ENCODE data around the gene DPP10.

Gene DPP10

DNA sequence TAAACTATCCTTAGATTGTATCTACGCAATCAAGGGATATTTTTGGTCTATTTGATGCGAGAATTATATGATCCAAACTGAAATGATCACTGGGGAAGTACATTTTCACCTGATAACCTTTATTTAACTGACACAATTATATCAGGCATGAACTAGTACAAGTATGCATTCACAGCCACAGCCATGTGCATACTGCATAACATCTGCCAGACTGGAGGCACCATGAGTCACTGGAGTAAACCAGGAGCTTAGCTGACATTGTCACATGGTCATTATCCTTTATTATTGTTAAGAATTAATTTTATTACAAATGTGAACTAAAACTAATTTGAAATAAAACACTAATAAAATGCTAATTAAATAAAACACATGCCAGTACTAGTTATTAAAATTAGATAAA lies 1127.1 kb downstream of the DPP10 start:
- TF ChIP-seq, protein P1, sequence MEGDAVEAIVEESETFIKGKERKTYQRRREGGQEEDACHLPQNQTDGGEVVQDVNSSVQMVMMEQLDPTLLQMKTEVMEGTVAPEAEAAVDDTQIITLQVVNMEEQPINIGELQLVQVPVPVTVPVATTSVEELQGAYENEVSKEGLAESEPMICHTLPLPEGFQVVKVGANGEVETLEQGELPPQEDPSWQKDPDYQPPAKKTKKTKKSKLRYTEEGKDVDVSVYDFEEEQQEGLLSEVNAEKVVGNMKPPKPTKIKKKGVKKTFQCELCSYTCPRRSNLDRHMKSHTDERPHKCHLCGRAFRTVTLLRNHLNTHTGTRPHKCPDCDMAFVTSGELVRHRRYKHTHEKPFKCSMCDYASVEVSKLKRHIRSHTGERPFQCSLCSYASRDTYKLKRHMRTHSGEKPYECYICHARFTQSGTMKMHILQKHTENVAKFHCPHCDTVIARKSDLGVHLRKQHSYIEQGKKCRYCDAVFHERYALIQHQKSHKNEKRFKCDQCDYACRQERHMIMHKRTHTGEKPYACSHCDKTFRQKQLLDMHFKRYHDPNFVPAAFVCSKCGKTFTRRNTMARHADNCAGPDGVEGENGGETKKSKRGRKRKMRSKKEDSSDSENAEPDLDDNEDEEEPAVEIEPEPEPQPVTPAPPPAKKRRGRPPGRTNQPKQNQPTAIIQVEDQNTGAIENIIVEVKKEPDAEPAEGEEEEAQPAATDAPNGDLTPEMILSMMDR (IDR thresholded peaks at IDR 0.05): no peak
- Histone ChIP-seq H3K9ac (no peak overlapping the region), H3K4me3 (ENCODE audit: low read depth, low read length) (no peak overlapping the region), H3K4me1 (no peaks in the 10 kb centered on the region), H3K79me2 (no peaks in the 10 kb centered on the region), H3K27ac (no peak overlapping the region), H3K27me3 (ENCODE audit: control insufficient read depth, insufficient read depth, low read length) (no peaks in the 10 kb centered on the region), H3K9me3 (ENCODE audit: control insufficient read depth, low read length) (no peaks in the 10 kb centered on the region), H3K4me2 (ENCODE audit: low read length) (no peak overlapping the region), H2AFZ (no peak overlapping the region), H3K36me3 (ENCODE audit: control insufficient read depth, insufficient read depth, low read length) (no peaks in the 10 kb centered on the region)

DNA sequence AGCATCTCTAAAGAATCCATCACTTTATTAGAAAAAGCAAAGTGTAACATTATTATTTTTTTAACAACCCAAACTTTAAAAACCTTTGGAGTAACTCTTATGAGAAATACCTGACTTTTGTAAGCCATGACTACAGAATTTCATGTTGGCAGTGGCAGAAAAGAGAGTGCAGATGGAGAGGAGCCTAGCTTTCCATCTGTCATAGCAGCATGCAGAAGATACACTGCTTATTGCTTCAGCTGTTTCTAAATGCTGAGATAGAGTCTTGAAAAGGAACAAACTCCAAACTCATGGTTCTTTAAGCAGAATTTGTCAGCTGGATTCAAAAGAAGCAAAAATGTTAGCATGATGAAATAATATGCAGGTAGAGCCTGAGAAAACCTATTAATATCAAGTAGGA lies 1130.3 kb downstream of the DPP10 start:
- H3K4me2 ChIP-seq (ENCODE audit: low read length): no peak overlapping the region
- no peak overlapping the region for H3K27ac ChIP-seq
- no peaks in the 10 kb centered on the region for H3K27me3 ChIP-seq (ENCODE audit: control insufficient read depth, insufficient read depth, low read length)
- no peak overlapping the region for H3K9ac ChIP-seq
- H3K4me3 ChIP-seq (ENCODE audit: low read depth, low read length): no peak overlapping the region
- no peaks in the 10 kb centered on the region for H3K9me3 ChIP-seq (ENCODE audit: control insufficient read depth, low read length)
- TF ChIP-seq, protein P1 (IDR thresholded peaks at IDR 0.05): no peak
- no peaks in the 10 kb centered on the region for H3K36me3 ChIP-seq (ENCODE audit: control insufficient read depth, insufficient read depth, low read length)
- no peak overlapping the region for H2AFZ ChIP-seq
- no peaks in the 10 kb centered on the region for H3K79me2 ChIP-seq
- H3K4me1 ChIP-seq: no peaks in the 10 kb centered on the region

DNA sequence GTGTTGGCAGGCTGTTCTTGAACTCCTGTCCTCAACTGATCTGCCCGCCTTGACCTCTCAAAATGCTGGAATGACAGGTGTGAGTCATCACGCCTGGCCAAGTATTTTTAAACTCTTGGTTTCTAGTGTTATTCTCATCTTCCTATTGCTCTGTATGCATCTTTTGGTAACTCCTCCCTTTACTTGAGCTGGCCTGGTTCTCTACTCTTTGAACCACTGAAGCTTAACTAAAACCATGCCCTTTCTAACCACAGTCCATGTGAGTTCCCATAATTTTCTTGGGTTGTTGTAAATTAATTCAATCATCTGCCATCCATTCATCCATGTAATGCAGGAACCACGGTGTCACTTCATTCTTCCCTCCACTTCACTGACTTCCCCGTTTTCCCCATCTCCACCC lies 1131.3 kb downstream of the DPP10 start:
- H3K4me3 ChIP-seq (ENCODE audit: low read depth, low read length): no peak overlapping the region
- H3K36me3 ChIP-seq (ENCODE audit: control insufficient read depth, insufficient read depth, low read length): no peaks in the 10 kb centered on the region
- H3K9ac ChIP-seq: no peak overlapping the region
- H3K4me2 ChIP-seq (ENCODE audit: low read length): no peak overlapping the region
- H3K27me3 ChIP-seq (ENCODE audit: control insufficient read depth, insufficient read depth, low read length): no peaks in the 10 kb centered on the region
- no peak overlapping the region for H3K27ac ChIP-seq
- no peaks in the 10 kb centered on the region for H3K4me1 ChIP-seq
- TF ChIP-seq, protein P1 (IDR thresholded peaks at IDR 0.05): no peak
- H3K9me3 ChIP-seq (ENCODE audit: control insufficient read depth, low read length): no peaks in the 10 kb centered on the region
- H2AFZ ChIP-seq: no peak overlapping the region
- H3K79me2 ChIP-seq: no peaks in the 10 kb centered on the region

DNA sequence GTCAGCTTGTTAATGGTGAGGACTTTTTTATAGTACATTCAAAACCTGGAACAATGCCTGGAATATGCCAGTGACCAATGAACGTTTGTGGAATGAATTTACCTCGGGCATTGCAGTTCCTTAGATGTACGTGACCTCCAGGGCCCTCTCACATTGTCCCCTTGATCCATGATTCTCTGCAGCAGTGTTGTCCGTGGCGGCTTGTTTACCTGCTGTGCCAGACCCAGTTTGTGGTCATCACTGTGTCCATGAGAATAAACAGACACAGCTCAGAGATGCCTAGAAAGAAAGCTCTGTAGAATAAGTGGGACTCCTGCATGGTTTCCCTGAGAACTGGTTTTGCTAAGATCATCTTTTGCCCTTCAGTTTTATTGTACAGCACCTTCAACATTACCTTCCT lies 1132.2 kb downstream of the DPP10 start:
- no peaks in the 10 kb centered on the region for H3K4me1 ChIP-seq
- TF ChIP-seq, protein P1 (IDR thresholded peaks at IDR 0.05): no peak
- H3K36me3 ChIP-seq (ENCODE audit: control insufficient read depth, insufficient read depth, low read length): no peaks in the 10 kb centered on the region
- H3K4me3 ChIP-seq (ENCODE audit: low read depth, low read length): no peak overlapping the region
- no peaks in the 10 kb centered on the region for H3K79me2 ChIP-seq
- no peak overlapping the region for H3K4me2 ChIP-seq (ENCODE audit: low read length)
- no peaks in the 10 kb centered on the region for H3K9me3 ChIP-seq (ENCODE audit: control insufficient read depth, low read length)
- H2AFZ ChIP-seq: no peak overlapping the region
- H3K9ac ChIP-seq: no peak overlapping the region
- H3K27me3 ChIP-seq (ENCODE audit: control insufficient read depth, insufficient read depth, low read length): no peaks in the 10 kb centered on the region
- H3K27ac ChIP-seq: no peak overlapping the region

DNA sequence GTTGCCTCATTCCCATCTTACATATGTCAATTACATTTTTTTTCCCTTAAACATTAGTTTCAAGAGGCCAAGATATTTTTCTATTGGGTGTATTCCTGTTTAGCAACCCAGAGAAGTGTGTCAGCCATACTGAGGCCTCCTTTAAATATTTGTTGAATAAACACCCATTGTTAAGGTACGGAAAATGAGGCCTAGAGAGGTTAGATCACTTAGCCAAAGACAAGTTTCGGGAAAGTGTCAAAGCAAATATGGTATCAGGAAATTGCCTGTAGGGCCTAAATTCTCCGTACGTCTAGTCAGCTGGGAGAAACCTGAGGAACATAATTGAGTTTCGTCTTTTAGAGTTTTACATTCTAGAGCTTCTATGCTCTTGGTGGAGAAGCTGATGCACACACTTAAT lies 1138.3 kb downstream of the DPP10 start:
- Histone ChIP-seq H3K4me1 (no peaks in the 10 kb centered on the region), H3K9me3 (ENCODE audit: control insufficient read depth, low read length) (no peaks in the 10 kb centered on the region), H3K4me3 (ENCODE audit: low read depth, low read length) (no peak overlapping the region), H3K27me3 (ENCODE audit: control insufficient read depth, insufficient read depth, low read length) (no peaks in the 10 kb centered on the region), H2AFZ (no peak overlapping the region), H3K36me3 (ENCODE audit: control insufficient read depth, insufficient read depth, low read length) (no peaks in the 10 kb centered on the region), H3K79me2 (no peaks in the 10 kb centered on the region), H3K27ac (no peak overlapping the region), H3K9ac (no peak overlapping the region), H3K4me2 (ENCODE audit: low read length) (no peak overlapping the region)
- TF ChIP-seq, protein P1 (IDR thresholded peaks at IDR 0.05): no peak

Data from parathyroid adenoma (tissue), 2 donors.